MCF 10A (cell line): ENCODE measurements around the gene ARHGAP22. TPM values are rescaled to one million over a fixed set of nuclear protein-coding genes. Genes with fewer than 3 reads are reported as not detected.

Experiments
- BruUV-seq: library from RNA; stranded (reverse); fragments of 400-500 nt; replicated peaks from 2 replicates; lab custom pipeline; 2021; lab: Mats Ljungman, UMichigan
- CTCF ChIA-PET: fragments of 300-600 bp; sonication (Branson Sonifier 250); formaldehyde crosslinking; extraction: SDS; loops from one replicate; lab custom pipeline; 2021; ENCODE audit warnings: antibody characterized with exemption, inconsistent platforms; lab: Yijun Ruan, JAX
- POLR2A ChIA-PET: fragments of 300-600, 350-650 bp; sonication (Branson Sonifier 250); formaldehyde crosslinking; extraction: SDS; loops from one replicate; lab custom pipeline; 2020; ENCODE audit warnings: antibody characterized with exemption, inconsistent platforms; lab: Yijun Ruan, JAX
- DNase-seq: peaks from one replicate; pipeline ENCODE4 v3.0.0-alpha.2; 2018; ENCODE audit not compliant: unreplicated experiment
- H3K27ac Mint-ChIP-seq: one replicate; pipeline ENCODE4 v1.8.0; 2022; ENCODE audit warnings: mild to moderate bottlenecking, low read depth, mixed read lengths; ENCODE audit not compliant: unreplicated experiment
- H3K27me3 Mint-ChIP-seq: one replicate; pipeline ENCODE4 v1.8.0; 2022; ENCODE audit warnings: mixed read lengths; ENCODE audit not compliant: insufficient read depth, unreplicated experiment
- H3K36me3 Mint-ChIP-seq: one replicate; pipeline ENCODE4 v1.8.0; 2022; ENCODE audit warnings: mild to moderate bottlenecking, moderate library complexity, mixed read lengths; ENCODE audit not compliant: insufficient read depth, unreplicated experiment
- H3K4me1 Mint-ChIP-seq: one replicate; pipeline ENCODE4 v1.8.0; 2022; ENCODE audit warnings: mixed read lengths; ENCODE audit not compliant: insufficient read depth, unreplicated experiment
- H3K4me3 Mint-ChIP-seq: one replicate; pipeline ENCODE4 v1.8.0; 2022; ENCODE audit warnings: mild to moderate bottlenecking, moderate library complexity, mixed read lengths; ENCODE audit not compliant: unreplicated experiment
- H3K9me3 Mint-ChIP-seq: one replicate; pipeline ENCODE4 v1.8.0; 2022; ENCODE audit warnings: mixed read lengths; ENCODE audit not compliant: unreplicated experiment
- intact Hi-C: fragments of 100-400 bp; cut with micrococcal nuclease; formaldehyde crosslinking; loops from 2 replicates; pipeline ENCODE4 v1.14.1; 2022
- total RNA-seq: library from RNA; stranded (reverse); gene quantifications from 2 replicates; pipeline ENCODE4 v1.2.3, GENCODE V29; 2022
- TF ChIP-seq, protein P1 (sequence below): fragments of 200-600 bp; IDR thresholded peaks from one replicate; pipeline ENCODE4 v1.8.0; 2022; ENCODE audit warnings: antibody characterized with exemption, mild to moderate bottlenecking; ENCODE audit not compliant: unreplicated experiment

ARHGAP22 gene
- total RNA-seq, 1 experiment from 2014 or later = 6.3 TPM

DNA sequence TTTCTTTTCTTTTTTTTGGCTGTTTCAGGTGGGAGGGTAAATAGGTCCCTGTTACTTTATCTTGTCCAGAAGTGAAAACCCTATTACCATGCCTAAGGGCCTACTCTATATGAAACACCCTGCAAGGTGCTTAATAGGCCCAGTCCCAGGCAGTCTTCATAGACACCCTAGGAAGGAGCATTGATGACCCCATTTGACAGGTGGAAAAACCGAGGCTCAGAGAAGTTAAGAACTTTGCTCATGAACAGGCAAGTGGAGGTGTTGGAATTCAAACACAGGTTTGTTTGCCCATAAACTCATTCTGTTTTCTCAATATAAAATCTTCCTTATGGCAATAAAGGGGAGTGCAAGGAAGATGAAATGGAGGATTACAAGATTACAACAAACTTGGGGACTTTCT, 115.8 kb downstream of the ARHGAP22 start:
- H3K4me3 Mint-ChIP-seq = no peak overlapping the region
- peaks cover 8% of the 10 kb centered on the region for H3K4me1 Mint-ChIP-seq
- DNase-seq = no peak
- CTCF ChIA-PET = interaction anchor here (0.7 kb wide), 1 partner anchor 32 kb away, joined by 4 read pairs; no protein-coding TSS in a partner anchor
- TF ChIP-seq, protein P1, sequence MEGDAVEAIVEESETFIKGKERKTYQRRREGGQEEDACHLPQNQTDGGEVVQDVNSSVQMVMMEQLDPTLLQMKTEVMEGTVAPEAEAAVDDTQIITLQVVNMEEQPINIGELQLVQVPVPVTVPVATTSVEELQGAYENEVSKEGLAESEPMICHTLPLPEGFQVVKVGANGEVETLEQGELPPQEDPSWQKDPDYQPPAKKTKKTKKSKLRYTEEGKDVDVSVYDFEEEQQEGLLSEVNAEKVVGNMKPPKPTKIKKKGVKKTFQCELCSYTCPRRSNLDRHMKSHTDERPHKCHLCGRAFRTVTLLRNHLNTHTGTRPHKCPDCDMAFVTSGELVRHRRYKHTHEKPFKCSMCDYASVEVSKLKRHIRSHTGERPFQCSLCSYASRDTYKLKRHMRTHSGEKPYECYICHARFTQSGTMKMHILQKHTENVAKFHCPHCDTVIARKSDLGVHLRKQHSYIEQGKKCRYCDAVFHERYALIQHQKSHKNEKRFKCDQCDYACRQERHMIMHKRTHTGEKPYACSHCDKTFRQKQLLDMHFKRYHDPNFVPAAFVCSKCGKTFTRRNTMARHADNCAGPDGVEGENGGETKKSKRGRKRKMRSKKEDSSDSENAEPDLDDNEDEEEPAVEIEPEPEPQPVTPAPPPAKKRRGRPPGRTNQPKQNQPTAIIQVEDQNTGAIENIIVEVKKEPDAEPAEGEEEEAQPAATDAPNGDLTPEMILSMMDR = no peak
- POLR2A ChIA-PET = no interaction called here
- no peak overlapping the region for H3K27ac Mint-ChIP-seq
- H3K36me3 Mint-ChIP-seq = no peaks in the 10 kb centered on the region
- no peaks in the 10 kb centered on the region for H3K27me3 Mint-ChIP-seq
- H3K9me3 Mint-ChIP-seq = no peaks in the 10 kb centered on the region
- intact Hi-C loops = no loop called here
- BruUV-seq = no TSS peak

DNA sequence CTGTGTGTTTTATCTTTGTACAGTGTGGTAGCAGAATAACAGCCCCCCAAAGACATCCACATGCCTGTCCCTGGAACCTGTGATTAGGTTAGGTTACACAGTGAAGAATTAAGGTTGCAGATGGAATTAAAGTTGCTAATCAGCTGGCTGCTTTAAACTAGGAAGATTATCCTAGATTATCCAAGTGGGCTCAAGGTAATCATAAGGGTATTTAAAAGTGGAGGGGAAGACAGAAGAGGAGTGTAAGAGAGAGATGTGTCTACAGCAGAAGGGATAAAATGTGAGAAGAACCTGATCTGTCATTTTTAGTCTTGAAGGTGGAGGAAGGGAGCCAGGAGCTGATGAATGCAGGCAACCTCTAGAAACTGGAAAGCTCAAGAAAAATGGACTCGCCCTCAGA, 117.6 kb downstream of the ARHGAP22 start:
- no peak overlapping the region for H3K4me3 Mint-ChIP-seq
- H3K4me1 Mint-ChIP-seq = no peaks in the 10 kb centered on the region
- no peaks in the 10 kb centered on the region for H3K36me3 Mint-ChIP-seq
- TF ChIP-seq, protein P1 = no peak
- intact Hi-C loops = no loop called here
- H3K27ac Mint-ChIP-seq = no peak overlapping the region
- H3K27me3 Mint-ChIP-seq = no peaks in the 10 kb centered on the region
- no peak for DNase-seq
- no TSS peak for BruUV-seq
- H3K9me3 Mint-ChIP-seq = no peaks in the 10 kb centered on the region
- CTCF ChIA-PET = interaction anchor here (1.0 to 1.2 kb wide), 3 partner anchors 12 to 22 kb away, joined by 3 read pairs; no protein-coding TSS in a partner anchor
- POLR2A ChIA-PET = no interaction called here

DNA sequence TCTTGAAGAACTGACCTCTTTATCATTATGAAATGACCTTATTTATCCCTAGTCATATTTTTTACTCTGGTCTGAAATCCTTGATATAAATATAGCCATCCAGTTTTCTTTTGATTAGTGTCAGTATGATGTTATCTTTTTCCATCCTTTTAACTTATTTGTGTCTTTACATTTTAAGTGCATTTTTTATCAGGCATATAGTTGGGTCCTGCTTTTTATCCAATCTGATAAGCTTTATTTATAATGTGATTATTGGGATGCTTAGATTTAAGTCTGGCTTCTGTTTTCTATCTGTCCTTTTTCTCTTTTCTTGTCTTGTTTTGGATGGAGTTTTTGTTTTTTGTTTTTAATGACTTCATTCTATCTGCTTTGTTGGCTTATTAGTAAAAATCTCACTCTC, 119.2 kb downstream of the ARHGAP22 start:
- POLR2A ChIA-PET = interaction anchor here (0.6 to 0.7 kb wide), 2 partner anchors 8 to 20 kb away, joined by 3 read pairs; no protein-coding TSS in a partner anchor
- no peak for DNase-seq
- intact Hi-C loops = no loop called here
- Mint-ChIP-seq H3K27ac (no peak overlapping the region), H3K9me3 (no peaks in the 10 kb centered on the region), H3K4me3 (no peak overlapping the region), H3K36me3 (no peaks in the 10 kb centered on the region), H3K27me3 (no peaks in the 10 kb centered on the region), H3K4me1 (no peaks in the 10 kb centered on the region)
- TF ChIP-seq, protein P1 = no peak
- CTCF ChIA-PET = no interaction called here
- no TSS peak for BruUV-seq

DNA sequence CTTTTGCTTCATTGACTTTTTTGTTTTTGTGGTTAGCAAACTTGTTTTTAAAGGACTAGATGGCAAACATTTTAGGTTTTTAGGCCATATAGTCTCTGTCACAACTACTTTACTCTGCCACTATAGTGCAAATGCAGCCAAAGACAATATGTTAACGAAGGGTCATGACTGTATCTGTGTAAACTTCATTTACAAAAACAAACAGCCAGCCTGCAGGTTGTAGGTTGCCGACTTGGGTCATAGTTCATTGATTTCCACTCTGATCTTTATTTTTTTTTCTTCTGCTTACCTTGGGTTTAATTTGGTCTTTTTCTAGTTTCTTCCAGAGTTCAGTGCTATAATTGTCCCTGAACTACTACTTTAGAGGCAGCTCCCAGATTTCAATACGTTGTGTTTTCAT, 120.0 kb downstream of the ARHGAP22 start:
- Mint-ChIP-seq H3K9me3 (no peaks in the 10 kb centered on the region), H3K36me3 (no peaks in the 10 kb centered on the region), H3K4me1 (no peaks in the 10 kb centered on the region), H3K27ac (no peak overlapping the region), H3K27me3 (no peaks in the 10 kb centered on the region), H3K4me3 (no peak overlapping the region)
- ChIA-PET CTCF (interaction anchor here (1.0 to 1.3 kb wide), 2 partner anchors 18 to 92 kb away, joined by 3 read pairs; no protein-coding TSS in a partner anchor), POLR2A (interaction anchor here (0.6 kb wide), 1 partner anchor 582 kb away, joined by 3 read pairs; no protein-coding TSS in a partner anchor)
- BruUV-seq = no TSS peak
- TF ChIP-seq, protein P1 = no peak
- intact Hi-C loops = no loop called here
- DNase-seq = no peak
